Smooth muscle cell (in vitro differentiated cells): ENCODE data around the gene GRSF1. TPM values are rescaled to one million over a fixed set of nuclear protein-coding genes. Genes with fewer than 3 reads are reported as not detected.

Experiments
- DNase-seq: peaks from one replicate; lab custom pipeline; 2025; ENCODE audit not compliant: unreplicated experiment; lab: John Stamatoyannopoulos, UW
- H2AFZ ChIP-seq: fragments of 200-600 bp; sonication (generic); 2 replicates; pipeline ENCODE4 v1.6.0; 2016; ENCODE audit warnings: antibody characterized with exemption, low read depth, mild to moderate bottlenecking
- H3F3A ChIP-seq: fragments of 200-600 bp; sonication (generic); 2 replicates; pipeline ENCODE4 v1.6.0; 2017; ENCODE audit warnings: antibody characterized with exemption, low read depth
- H3K27ac ChIP-seq: fragments of 200-600 bp; sonication (generic); 2 replicates; pipeline ENCODE4 v1.5.1; 2016; ENCODE audit warnings: low read depth, mild to moderate bottlenecking
- H3K27me3 ChIP-seq: fragments of 200-600 bp; sonication (generic); 2 replicates; pipeline ENCODE4 v1.6.1; 2016; ENCODE audit warnings: low read depth, mild to moderate bottlenecking
- H3K36me3 ChIP-seq: fragments of 200-600 bp; sonication (generic); 2 replicates; pipeline ENCODE4 v1.5.1; 2016; ENCODE audit warnings: low read depth
- H3K4me1 ChIP-seq: fragments of 200-600 bp; sonication (generic); 2 replicates; pipeline ENCODE4 v1.5.1; 2016; ENCODE audit warnings: low read depth
- H3K4me2 ChIP-seq: fragments of 200-600 bp; sonication (generic); 2 replicates; pipeline ENCODE4 v1.6.0; 2016; ENCODE audit warnings: mild to moderate bottlenecking
- H3K4me3 ChIP-seq: fragments of 200-600 bp; sonication (generic); 2 replicates; pipeline ENCODE4 v1.5.1; 2016; ENCODE audit warnings: mild to moderate bottlenecking
- H3K79me2 ChIP-seq: fragments of 200-600 bp; sonication (generic); 2 replicates; pipeline ENCODE4 v1.6.0; 2016; ENCODE audit warnings: low read depth, mild to moderate bottlenecking
- H3K9ac ChIP-seq: fragments of 200-600 bp; sonication (generic); 2 replicates; pipeline ENCODE4 v1.6.0; 2016; ENCODE audit warnings: low read depth
- H3K9me3 ChIP-seq: fragments of 200-600 bp; sonication (generic); replicated peaks from 2 replicates; pipeline ENCODE4 v1.5.1; 2016; ENCODE audit warnings: low read depth
- H4K20me1 ChIP-seq: fragments of 200-600 bp; sonication (generic); 2 replicates; pipeline ENCODE4 v1.6.0; 2016; ENCODE audit warnings: low read depth
- CTCF ChIP-seq: fragments of 200-600 bp; sonication (generic); IDR thresholded peaks from 2 replicates; pipeline ENCODE4 v1.5.1; 2017; ENCODE audit warnings: borderline replicate concordance, mild to moderate bottlenecking, antibody characterized with exemption; ENCODE audit not compliant: insufficient read depth, poor library complexity, severe bottlenecking
- WGBS: methylation state at CpG from one replicate; pipeline ENCODE4 v1.1.7; 2016; ENCODE audit warnings: low lambda C conversion rate; 5-methylcytosine and 5-hydroxymethylcytosine counted together
- polyA plus RNA-seq: library from polyadenylated mRNA; unstranded; fragments of >200 nt; fragmentation: Nextera tagmentation; extraction: Ambion mirVana; gene quantifications from 2 replicates; pipeline ENCODE4 v1.2.1, GENCODE V29; 2016
- total RNA-seq: library from RNA; depleted of rRNA; stranded (reverse); fragments of >200 nt; gene quantifications from 2 replicates; pipeline ENCODE4 v1.2.3, GENCODE V29; 2014

The GRSF1 gene
- total and polyA plus RNA-seq, 2 experiments from 2014 or later: 105 to 109 TPM

- Histone ChIP-seq H3K9me3 (no peaks in the 10 kb centered on the region), H3K9ac (no peak overlapping the region), H3K4me3 (no peak overlapping the region), H3K4me2 (no peak overlapping the region), H3K36me3 (no peaks in the 10 kb centered on the region), H2AFZ (no peak overlapping the region), H3K27me3 (no peaks in the 10 kb centered on the region), H3K79me2 (no peaks in the 10 kb centered on the region), H3F3A (no peaks in the 10 kb centered on the region), H3K4me1 (no peaks in the 10 kb centered on the region), H3K27ac (no peak overlapping the region), H4K20me1 (no peaks in the 10 kb centered on the region)
- no peak for DNase-seq
- 71% methylated on average over 6 of the region's 6 CpGs for WGBS
- no peak for TF ChIP-seq CTCF
Measured at GRCh38 chr4:70863099-70863790, 23.6 kb upstream of the GRSF1 start.

- Histone ChIP-seq H3F3A (no peaks in the 10 kb centered on the region), H3K4me3 (no peak overlapping the region), H3K27me3 (no peaks in the 10 kb centered on the region), H3K4me2 (no peak overlapping the region), H3K9ac (no peak overlapping the region), H2AFZ (no peak overlapping the region), H3K4me1 (no peaks in the 10 kb centered on the region), H4K20me1 (no peaks in the 10 kb centered on the region), H3K36me3 (no peaks in the 10 kb centered on the region), H3K9me3 (no peaks in the 10 kb centered on the region), H3K27ac (no peak overlapping the region), H3K79me2 (no peaks in the 10 kb centered on the region)
- DNase-seq: no peak
- WGBS: 89% methylated on average over 1 of the region's 1 CpG
- TF ChIP-seq CTCF: no peak
Measured at GRCh38 chr4:70859066-70859465, 19.4 kb upstream of the GRSF1 start.

- no peaks in the 10 kb centered on the region for H4K20me1 ChIP-seq
- DNase-seq: no peak
- H3K9me3 ChIP-seq: no peaks in the 10 kb centered on the region
- no peak overlapping the region for H3K4me2 ChIP-seq
- H2AFZ ChIP-seq: no peak overlapping the region
- WGBS: 79% methylated on average over 4 of the region's 4 CpGs
- H3K4me3 ChIP-seq: no peak overlapping the region
- no peak overlapping the region for H3K9ac ChIP-seq
- no peaks in the 10 kb centered on the region for H3K27me3 ChIP-seq
- no peaks in the 10 kb centered on the region for H3K4me1 ChIP-seq
- H3F3A ChIP-seq: no peaks in the 10 kb centered on the region
- H3K27ac ChIP-seq: no peak overlapping the region
- no peaks in the 10 kb centered on the region for H3K79me2 ChIP-seq
- no peaks in the 10 kb centered on the region for H3K36me3 ChIP-seq
- TF ChIP-seq CTCF: no peak
Measured at GRCh38 chr4:70858454-70858853, 18.8 kb upstream of the GRSF1 start.

- Histone ChIP-seq H3K36me3 (no peaks in the 10 kb centered on the region), H3K9me3 (no peaks in the 10 kb centered on the region), H3K27ac (no peak overlapping the region), H3K4me3 (no peak overlapping the region), H3K27me3 (no peaks in the 10 kb centered on the region), H2AFZ (no peak overlapping the region), H3K4me2 (no peak overlapping the region), H3K4me1 (no peaks in the 10 kb centered on the region), H3K79me2 (no peaks in the 10 kb centered on the region), H3F3A (no peaks in the 10 kb centered on the region), H4K20me1 (no peaks in the 10 kb centered on the region), H3K9ac (no peak overlapping the region)
- WGBS: 66% methylated on average over 2 of the region's 2 CpGs
- TF ChIP-seq CTCF: no peak
- no peak for DNase-seq
Measured at GRCh38 chr4:70855464-70855863, 15.8 kb upstream of the GRSF1 start.
